Heart right ventricle (tissue), 16 donors: Measurements from ENCODE around the gene KRTCAP3. TPM values are rescaled to one million over a fixed set of nuclear protein-coding genes. Genes with fewer than 3 reads are reported as not detected.
A peak's percentile ranks its signal among the peaks of the same experiment; 100 is the strongest.

ENCODE experiments used
- ATAC-seq, 8 donors: fragments of 200-7000 bp; cut with Tn5 transposase; one replicate each; pipeline ENCODE4 v1.9.1; 2020; ENCODE audit warnings: mild to moderate bottlenecking in 8 of 8, moderate library complexity in 8 of 8, moderate number of reproducible peaks in 1 of 8
- DNase-seq, 2 donors: peaks; one replicate each; pipeline ENCODE4 v3.0.0-alpha.2; 2020
- H3K27ac ChIP-seq, 10 donors: fragments of 200-600 bp; sonication (generic) in 2 of 10; one replicate each; pipeline versions ENCODE4 v1.5.0 to v1.8.0; 2020 to 2022; ENCODE audit warnings: mild to moderate bottlenecking in 3 of 10
- H3K27me3 ChIP-seq, 7 donors: fragments of 200-600 bp; one replicate each; pipeline ENCODE4 v1.8.0; 2021 to 2022; ENCODE audit warnings: mild to moderate bottlenecking in 2 of 7
- H3K36me3 ChIP-seq, 9 donors: fragments of 200-600 bp; sonication (generic) in 1 of 9; one replicate each; pipeline versions ENCODE4 v1.5.0 to v1.8.0; 2020 to 2022; ENCODE audit warnings: mild to moderate bottlenecking in 2 of 9
- H3K4me1 ChIP-seq, 9 donors: fragments of 200-600 bp; sonication (generic) in 1 of 9; one replicate each; pipeline versions ENCODE4 v1.5.0 to v1.8.0; 2020 to 2022; ENCODE audit warnings: mild to moderate bottlenecking in 4 of 9
- H3K4me3 ChIP-seq, 10 donors: fragments of 200-600 bp; sonication (generic) in 2 of 10; one replicate each; pipeline versions ENCODE4 v1.5.0 to v1.8.0; 2020 to 2022; ENCODE audit warnings: mild to moderate bottlenecking in 7 of 10, moderate library complexity in 2 of 10
- H3K9me3 ChIP-seq, 11 donors: fragments of 200-600 bp in 10 of 11; sonication (generic) in 2 of 11; one replicate each; pipeline versions ENCODE4 v1.5.0 to v1.8.0; 2013 to 2022; ENCODE audit warnings: mild to moderate bottlenecking in 2 of 11, control low read depth in 1 of 11, moderate library complexity in 1 of 11
- WGBS, 2 donors: extraction: QIAGEN DNeasy Blood & Tissue Kit; methylation state at CpG; one replicate each; pipeline ENCODE4 v1.1.7; 2013; ENCODE audit warnings: inconsistent platforms in 1 of 2; 5-methylcytosine and 5-hydroxymethylcytosine counted together
- intact Hi-C, 10 donors: fragments of 100-400 bp; cut with DNase I; formaldehyde crosslinking; loops; one replicate each; pipeline versions ENCODE4 v1.11.1 to v1.14.2; 2022
- polyA plus RNA-seq, 2 donors: library from polyadenylated mRNA; stranded (reverse); fragments of 200-250 nt; gene quantifications; one replicate each; pipeline ENCODE4 v1.2.3, GENCODE V29; 2013
- total RNA-seq, 10 donors: library from RNA; stranded (reverse); fragmentation: NEBNext Ultra II Directional in 3 of 10; extraction: Animal tissue kit (Norgen Biotek cat#: 25700) in 3 of 10; gene quantifications; one replicate each; pipeline versions ENCODE4 v1.2.1 to v1.2.4, GENCODE V29; 2021 to 2023
- TF ChIP-seq, protein P1 (sequence below), 9 donors: fragments of 200-600 bp; sonication (generic) in 2 of 9; IDR thresholded peaks; one replicate each; pipeline versions ENCODE4 v1.5.0 to v1.8.0; 2021 to 2022; ENCODE audit warnings: antibody characterized with exemption in 9 of 9, mild to moderate bottlenecking in 5 of 9, moderate library complexity in 1 of 9
- donor health status: Arrhythmogenic right ventricular cardiomyopathy.
- donor health status: ischemic (EF 13 %, LVEDD 7.1; RV severe dilation, severe dysfunction).
- donor health status: healthy with polysubstance abuse.
- donor health status: DM: no; HTN: yes; CAD: no.
- donor health status: DM: no; HTN: no; CAD: no.
- donor health status: ischemic (EF 25% LVEDD 6.9; RV normal size, moderate dysfunction).
- donor health status: ischemic (EF 25% LVEDD 5.7; RV mildly dilated, moderate dysfunction).
- donor health status: healthy.
- donor health status: DM: yes; HTN: yes; CAD: no.
- donor health status: Ischemic cardiomyopathy.
- donor health status: ischemic (EF 35%, LVEDD 5.7; RV mildly dilated, moderate dysfunction).
- donor health status: nonischemic (EF 11% LVEDD 7.7; RV severe dilation, severe dysfunction).
- donor health status: DM: yes; HTN: yes; CAD: no.
- donor health status: PGD.
- donor health status: ischemic (EF 29% LVEDD 5.4; RV normal size, mild dysfunction).
- donor health status: nonischemic (EF 23%, LVEDD 6.1; RV moderate dilation, normal function).

KRTCAP3 gene
- total and polyA plus RNA-seq, 12 donors, result 0.23 to 0.85 (median 0.51) TPM; not detected in 4

GRCh38 chr2:27407798-27408491 lies 34.2 kb upstream of the KRTCAP3 start:
- peaks cover 7 to 38% (median 28%) of the 10 kb centered on the region in 9 donors for H3K4me1 ChIP-seq
- H3K4me3 ChIP-seq, result peak overlapping the region in 9 of 10 donors; percentile 69 to 100 (median 98)
- H3K36me3 ChIP-seq, result peaks cover 0 to 23% (median 0%) of the 10 kb centered on the region in 9 donors
- intact Hi-C loops, result loop anchor here in 4 of 10 donors (2.0 to 10.0 kb wide), 3 partner anchors 21 to 217 kb away; partner anchors contain the start of genes NRBP1 (in 3 of the 4), ZNF513 (in 2 of the 4), CCDC121 (in 1 of the 4) and GPN1 (in 1 of the 4)
- 51 to 56% methylated on average over 16 of the region's 16 CpGs for WGBS, 2 donors
- no peaks in the 10 kb centered on the region for H3K9me3 ChIP-seq
- DNase-seq, result no peak
- H3K27me3 ChIP-seq, result no peaks in the 10 kb centered on the region
- H3K27ac ChIP-seq, result peak overlapping the region in 4 of 10 donors; percentile 91 to 95 (median 92)
- no peak for ATAC-seq
- TF ChIP-seq, protein P1, sequence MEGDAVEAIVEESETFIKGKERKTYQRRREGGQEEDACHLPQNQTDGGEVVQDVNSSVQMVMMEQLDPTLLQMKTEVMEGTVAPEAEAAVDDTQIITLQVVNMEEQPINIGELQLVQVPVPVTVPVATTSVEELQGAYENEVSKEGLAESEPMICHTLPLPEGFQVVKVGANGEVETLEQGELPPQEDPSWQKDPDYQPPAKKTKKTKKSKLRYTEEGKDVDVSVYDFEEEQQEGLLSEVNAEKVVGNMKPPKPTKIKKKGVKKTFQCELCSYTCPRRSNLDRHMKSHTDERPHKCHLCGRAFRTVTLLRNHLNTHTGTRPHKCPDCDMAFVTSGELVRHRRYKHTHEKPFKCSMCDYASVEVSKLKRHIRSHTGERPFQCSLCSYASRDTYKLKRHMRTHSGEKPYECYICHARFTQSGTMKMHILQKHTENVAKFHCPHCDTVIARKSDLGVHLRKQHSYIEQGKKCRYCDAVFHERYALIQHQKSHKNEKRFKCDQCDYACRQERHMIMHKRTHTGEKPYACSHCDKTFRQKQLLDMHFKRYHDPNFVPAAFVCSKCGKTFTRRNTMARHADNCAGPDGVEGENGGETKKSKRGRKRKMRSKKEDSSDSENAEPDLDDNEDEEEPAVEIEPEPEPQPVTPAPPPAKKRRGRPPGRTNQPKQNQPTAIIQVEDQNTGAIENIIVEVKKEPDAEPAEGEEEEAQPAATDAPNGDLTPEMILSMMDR (IDR thresholded peaks at IDR 0.05), result peak in 7 of 9 donors; percentile 36 to 66 (median 55)

DNA sequence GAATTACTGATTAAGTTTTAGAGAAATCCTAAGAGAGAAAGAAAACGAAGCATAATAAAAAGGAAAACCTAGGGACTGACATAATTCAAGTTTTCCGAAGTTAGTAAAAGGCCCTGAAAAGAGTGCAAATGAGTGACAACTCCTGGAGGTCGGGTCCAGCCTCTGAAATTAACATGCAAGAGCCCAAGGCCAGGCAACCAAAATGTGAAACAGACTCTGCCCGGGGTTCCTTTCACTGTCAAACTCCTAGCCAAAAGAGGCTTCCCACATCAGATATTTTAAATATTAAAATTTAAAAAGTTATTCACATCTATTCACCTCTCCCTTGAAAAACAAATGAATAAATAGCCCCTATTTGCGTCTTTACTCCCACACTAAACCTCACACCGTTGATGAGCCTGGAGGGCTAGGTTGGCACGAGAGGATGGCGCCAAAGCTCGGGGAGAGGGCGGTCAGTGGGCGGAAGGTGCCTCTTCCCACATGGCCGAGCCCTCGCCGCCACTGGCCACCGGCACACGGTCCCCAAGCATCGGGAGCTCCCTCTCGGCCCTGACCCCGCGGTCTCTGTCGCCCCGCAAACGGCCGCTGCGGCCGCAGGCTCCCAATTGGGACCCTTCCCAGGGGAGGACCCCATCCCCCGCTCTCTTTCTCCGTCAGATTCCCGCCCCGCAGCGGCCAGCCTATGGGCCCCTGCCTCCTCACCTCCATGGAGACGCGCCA lies 33.4 kb upstream of the KRTCAP3 start:
- DNase-seq (peak in 1 of 2 donors; percentile 14), ATAC-seq (peak; percentile 14 to 56 (median 34))
- intact Hi-C loops, result loop anchor here in 5 of 10 donors (1.0 to 10.0 kb wide), 4 partner anchors 20 to 216 kb away; partner anchors contain the start of genes NRBP1 (in 4 of the 5), ZNF513 (in 2 of the 5), CCDC121 (in 1 of the 5) and GPN1 (in 1 of the 5)

DNA sequence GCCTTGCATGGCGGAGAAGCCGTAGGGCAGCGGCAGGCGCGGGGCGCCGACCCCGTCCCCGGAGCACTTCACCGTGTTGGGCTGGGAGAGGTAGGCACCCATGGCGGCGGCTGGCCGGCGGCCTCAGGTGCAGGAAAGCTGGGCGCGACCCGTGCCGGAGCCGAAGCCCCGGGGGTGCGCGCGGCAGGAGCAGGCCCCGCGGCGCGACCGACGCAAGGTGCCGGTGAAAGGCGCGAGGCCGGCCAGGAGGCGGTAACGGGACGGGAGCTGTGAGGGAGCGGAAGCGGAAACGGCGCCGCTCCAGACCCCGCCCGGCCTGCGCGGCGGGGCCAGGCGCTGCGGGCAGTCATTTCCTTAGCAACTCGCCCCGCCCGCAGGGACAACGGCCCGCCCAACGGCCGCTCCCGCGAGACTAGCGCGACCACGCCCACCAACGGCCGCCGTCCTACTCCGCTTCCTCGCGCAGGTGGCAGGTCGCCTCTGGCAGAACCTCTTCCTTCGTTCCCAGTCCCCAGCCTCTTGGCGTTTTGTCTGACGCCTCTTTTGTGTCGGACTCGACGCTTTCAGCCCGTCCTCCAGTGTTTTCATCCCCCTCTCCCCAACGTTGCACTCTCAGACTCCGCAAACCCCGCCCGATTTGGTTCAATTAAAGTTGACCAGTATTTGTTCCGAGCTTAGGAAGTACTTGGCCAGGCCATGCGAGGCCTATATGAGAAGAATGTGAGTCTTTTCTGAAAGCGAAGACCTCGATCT lies 32.7 kb upstream of the KRTCAP3 start, which contains the start of gene PPM1G:
PPM1G (minus strand) TSS at position 271 of the 753 bp plus-strand sequence; CDS start at position 102, 169 bp downstream.
- H3K27me3 ChIP-seq, result no peaks in the 10 kb centered on the region
- intact Hi-C loops, result loop anchor here in 5 of 10 donors (1.0 to 10.0 kb wide), 4 partner anchors 19 to 215 kb away; partner anchors contain the start of genes NRBP1 (in 4 of the 5), ZNF513 (in 2 of the 5), CCDC121 (in 1 of the 5) and GPN1 (in 1 of the 5)

More for the DNA sequence above, 33.4 kb upstream of the KRTCAP3 start:
- Histone ChIP-seq H3K4me1 (peaks cover 7 to 38% (median 28%) of the 10 kb centered on the region in 9 donors), H3K36me3 (peaks cover 0 to 22% (median 0%) of the 10 kb centered on the region in 9 donors), H3K27me3 (no peaks in the 10 kb centered on the region), H3K9me3 (no peaks in the 10 kb centered on the region), H3K4me3 (peak overlapping the region; percentile 69 to 100 (median 98)), H3K27ac (peak overlapping the region; percentile 23 to 95 (median 92))
- 0 to 1% methylated on average over 28 to 33 of the region's 33 CpGs for WGBS, 2 donors
- TF ChIP-seq, protein P1 (IDR thresholded peaks at IDR 0.05), result no peak

More for the DNA sequence above, 32.7 kb upstream of the KRTCAP3 start, which contains the start of gene PPM1G:
- peaks cover 0 to 22% (median 0%) of the 10 kb centered on the region in 9 donors for H3K36me3 ChIP-seq
- peaks cover 7 to 38% (median 28%) of the 10 kb centered on the region in 9 donors for H3K4me1 ChIP-seq
- H3K9me3 ChIP-seq, result no peaks in the 10 kb centered on the region
- peak; percentile 99 to 100 (median 100) for ATAC-seq
- TF ChIP-seq, protein P1 (IDR thresholded peaks at IDR 0.05), result peak in 2 of 9 donors; percentile 5 to 13
- H3K27ac ChIP-seq, result peak within 1 kb of the TSS; percentile 48 to 95 (median 92)
- H3K4me3 ChIP-seq, result peak within 1 kb of the TSS; percentile 69 to 100 (median 98)
- peak; percentile 94 to 97 for DNase-seq
- 1% methylated on average over 69 to 82 of the region's 82 CpGs for WGBS, 2 donors
